GM12864 (cell line): Measurements from ENCODE around the gene CAPN13.

Experiments
- DNase-seq: peaks from one replicate; pipeline ENCODE4 v3.0.0-alpha.2; 2011; ENCODE audit warnings: low read depth
- H3K4me3 ChIP-seq: 2 replicates; pipeline ENCODE4 v1.5.1; 2011; ENCODE audit warnings: mild to moderate bottlenecking, low read depth, low read length, control low read depth
- TF ChIP-seq, protein P1 (sequence below): IDR thresholded peaks from 2 replicates; pipeline ENCODE4 v1.5.1; 2011; ENCODE audit warnings: low read depth, mild to moderate bottlenecking, moderate library complexity, low read length, control low read depth, inconsistent platforms; ENCODE audit errors: missing control alignments

CAPN13 gene

DNA sequence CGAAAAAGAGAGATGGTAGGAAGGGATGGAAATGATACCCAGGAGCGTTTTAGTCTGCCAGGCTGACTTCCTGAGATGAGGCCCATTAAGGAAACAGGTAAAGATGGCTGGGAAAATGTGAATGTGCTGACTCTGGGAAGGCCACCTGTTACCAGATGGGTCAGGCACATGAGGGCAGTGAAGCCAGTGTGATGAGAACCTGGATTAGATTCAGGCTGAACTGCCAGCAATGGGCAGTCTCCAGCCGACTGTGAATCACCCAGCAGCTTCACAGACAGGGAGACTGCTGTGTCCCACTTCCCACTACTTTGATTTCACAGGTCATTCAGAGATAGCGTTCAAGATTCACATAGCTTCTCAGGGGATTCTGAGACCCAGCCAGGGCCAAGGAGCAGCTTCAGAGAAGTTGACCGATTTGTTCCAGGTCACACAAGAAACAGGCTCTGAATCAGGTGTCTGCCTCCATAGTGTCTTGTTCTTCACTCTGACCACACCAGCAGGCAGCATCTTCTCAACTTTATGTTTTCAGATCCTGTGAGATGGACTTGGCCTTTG, 26.4 kb downstream of the CAPN13 start:
- H3K4me3 ChIP-seq = no peak overlapping the region
- TF ChIP-seq, protein P1, sequence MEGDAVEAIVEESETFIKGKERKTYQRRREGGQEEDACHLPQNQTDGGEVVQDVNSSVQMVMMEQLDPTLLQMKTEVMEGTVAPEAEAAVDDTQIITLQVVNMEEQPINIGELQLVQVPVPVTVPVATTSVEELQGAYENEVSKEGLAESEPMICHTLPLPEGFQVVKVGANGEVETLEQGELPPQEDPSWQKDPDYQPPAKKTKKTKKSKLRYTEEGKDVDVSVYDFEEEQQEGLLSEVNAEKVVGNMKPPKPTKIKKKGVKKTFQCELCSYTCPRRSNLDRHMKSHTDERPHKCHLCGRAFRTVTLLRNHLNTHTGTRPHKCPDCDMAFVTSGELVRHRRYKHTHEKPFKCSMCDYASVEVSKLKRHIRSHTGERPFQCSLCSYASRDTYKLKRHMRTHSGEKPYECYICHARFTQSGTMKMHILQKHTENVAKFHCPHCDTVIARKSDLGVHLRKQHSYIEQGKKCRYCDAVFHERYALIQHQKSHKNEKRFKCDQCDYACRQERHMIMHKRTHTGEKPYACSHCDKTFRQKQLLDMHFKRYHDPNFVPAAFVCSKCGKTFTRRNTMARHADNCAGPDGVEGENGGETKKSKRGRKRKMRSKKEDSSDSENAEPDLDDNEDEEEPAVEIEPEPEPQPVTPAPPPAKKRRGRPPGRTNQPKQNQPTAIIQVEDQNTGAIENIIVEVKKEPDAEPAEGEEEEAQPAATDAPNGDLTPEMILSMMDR = no peak
- DNase-seq = no peak

DNA sequence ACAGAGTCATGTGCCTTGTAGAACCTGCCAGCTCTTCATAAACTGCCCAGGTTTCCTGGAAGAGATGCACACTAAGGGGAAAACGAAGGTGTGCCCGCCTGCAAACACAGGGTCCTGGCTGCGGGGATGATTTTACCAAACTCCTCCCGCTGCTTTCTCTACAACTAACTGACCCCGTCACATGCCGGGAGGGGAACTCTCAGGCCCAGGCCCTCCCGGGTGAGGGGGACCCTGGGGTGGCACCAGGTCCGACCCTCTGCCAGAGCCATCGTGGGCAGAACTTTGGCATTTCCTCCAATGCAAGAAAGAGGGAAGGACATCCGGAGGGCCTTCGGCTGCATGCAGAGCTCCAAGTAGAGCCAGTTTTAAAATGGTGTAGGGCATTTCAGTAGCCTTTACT, 28.6 kb downstream of the CAPN13 start:
- no peak overlapping the region for H3K4me3 ChIP-seq
- no peak for DNase-seq
- TF ChIP-seq, protein P1 = no peak

DNA sequence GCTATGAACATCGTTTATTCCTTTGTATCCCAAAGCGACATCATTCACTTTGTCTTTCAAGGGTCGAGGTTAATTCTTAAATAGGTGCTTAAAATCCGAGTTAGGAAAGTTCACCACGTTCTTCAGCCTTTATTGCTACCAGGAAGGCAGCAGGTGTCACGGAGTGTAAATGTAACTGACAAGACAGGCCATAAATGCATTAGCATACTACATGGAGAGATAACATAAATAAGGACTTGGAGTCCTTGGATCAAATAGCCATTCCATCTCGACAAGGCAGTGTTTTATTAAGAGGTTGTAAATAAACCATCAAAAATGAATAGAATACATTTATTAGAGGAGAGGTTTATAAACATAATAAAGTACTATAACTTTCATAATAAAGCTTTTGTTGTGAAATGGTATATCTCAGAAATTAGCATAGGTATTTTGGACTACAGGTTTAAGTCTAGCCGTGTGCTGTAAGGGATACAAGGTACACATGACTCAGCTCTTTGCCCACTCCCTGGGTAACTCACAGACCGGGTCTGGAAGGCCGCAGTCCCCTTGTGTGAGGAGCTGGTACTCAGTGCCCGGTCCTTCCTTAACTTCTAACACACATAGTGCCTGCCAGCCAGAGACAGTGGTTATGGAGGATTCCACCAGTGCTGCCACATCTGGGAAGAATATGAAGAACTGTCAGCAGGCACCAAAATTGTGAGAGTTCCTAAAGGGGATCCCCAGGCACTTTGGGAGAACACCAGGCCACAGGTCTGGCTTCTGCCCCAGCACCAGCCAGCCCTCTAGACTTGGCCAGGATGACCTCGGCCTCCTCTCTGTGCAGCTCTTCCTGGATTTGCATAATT, 29.4 kb downstream of the CAPN13 start:
- H3K4me3 ChIP-seq = no peak overlapping the region
- TF ChIP-seq, protein P1 = no peak
- no peak for DNase-seq

DNA sequence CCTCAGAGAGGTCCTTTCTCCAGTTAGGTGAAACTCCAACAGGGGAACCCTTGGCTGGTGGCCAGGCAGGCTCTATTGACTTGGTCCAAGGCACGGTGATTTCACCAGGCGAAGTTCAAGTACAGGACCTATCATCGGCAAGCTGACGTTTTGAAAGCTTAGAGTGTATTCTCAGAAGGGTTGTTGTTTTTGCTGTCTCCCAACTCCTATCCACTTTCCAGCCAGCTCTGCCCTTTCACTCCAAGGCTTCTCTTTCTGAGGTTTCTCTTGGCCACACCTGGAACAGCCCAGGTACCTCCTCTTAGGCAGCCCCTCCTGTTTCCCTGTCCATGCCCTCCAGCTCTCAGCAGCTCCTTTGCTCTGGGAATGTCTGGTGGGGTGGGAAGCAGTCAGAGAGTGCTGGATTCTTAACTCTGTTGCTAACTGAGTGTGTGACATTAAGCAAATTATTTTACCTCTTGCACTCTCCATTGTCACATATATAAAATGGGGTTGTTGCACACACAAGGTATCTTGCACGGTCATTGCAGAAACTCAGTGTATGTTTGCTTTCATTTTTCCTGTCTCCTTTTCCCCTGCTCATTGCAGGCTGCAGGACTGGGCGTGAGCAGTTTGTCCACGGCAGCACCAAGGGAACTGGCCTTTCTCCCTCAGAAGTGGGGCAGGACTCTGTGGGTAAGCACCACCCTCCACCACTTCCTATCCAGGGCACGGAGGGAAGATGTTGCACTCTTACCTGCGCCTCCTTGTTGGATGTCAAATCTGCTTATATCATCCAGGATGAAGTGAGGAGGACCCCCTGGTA, 30.2 kb downstream of the CAPN13 start:
- TF ChIP-seq, protein P1 = no peak
- no peak overlapping the region for H3K4me3 ChIP-seq
- DNase-seq = no peak

DNA sequence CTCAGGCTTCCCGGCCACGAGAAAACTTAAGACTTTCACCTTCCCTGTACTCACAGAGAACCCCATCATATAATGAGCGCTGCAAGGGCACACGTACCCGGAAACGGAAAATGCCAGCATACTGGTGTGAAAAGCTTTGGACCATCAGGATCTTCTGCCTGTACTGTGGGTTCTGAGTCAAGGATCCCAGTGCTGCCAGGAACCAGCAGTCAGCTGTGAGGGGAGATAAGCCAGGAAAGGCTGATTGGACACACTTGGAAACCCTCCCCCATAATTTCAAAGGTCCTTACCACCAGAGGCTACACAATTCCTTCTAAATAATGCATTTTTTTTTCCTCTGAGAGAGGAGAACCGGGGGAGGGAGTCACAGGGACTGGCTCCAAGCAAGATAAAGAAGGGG, 31.4 kb downstream of the CAPN13 start:
- no peak for DNase-seq
- TF ChIP-seq, protein P1 = no peak
- no peak overlapping the region for H3K4me3 ChIP-seq

DNA sequence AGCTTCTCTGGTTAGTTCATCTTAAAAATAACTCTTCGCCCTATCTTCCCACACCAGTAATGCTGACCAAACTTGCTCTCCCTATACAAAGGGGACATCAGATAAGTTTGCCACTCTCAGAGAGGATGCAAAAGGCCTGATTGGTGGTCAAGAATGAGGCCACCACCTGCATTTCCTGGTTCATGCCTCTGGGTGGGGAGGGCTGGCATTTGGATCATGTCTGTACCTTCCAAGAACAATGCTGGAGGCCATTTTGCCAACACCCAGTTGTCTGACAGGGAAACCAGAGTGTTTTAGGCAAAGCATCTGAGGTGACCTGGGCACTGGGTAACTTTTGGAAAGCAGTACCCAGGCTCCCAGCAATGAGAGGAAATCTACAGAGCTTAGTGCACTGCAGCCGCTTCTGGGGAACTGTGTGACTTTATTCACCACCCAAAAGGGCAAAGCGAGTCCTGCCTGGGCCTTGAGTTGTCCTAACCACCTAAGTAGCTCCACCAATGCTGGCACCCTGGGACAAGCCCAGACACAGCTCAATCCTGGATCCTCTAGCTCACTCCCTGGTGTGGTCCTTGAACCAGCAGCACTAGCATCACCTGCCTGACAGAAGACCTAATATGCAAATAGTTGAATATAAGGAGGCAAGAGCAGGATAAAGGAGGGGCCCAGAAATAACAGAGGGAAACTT, 35.1 kb downstream of the CAPN13 start:
- H3K4me3 ChIP-seq = no peak overlapping the region
- DNase-seq = no peak
- TF ChIP-seq, protein P1 = no peak
